ENCODE measurements around the gene CLEC16A. TPM values are rescaled to one million over a fixed set of nuclear protein-coding genes. Genes with fewer than 3 reads are reported as not detected.

The CLEC16A gene
- total and polyA plus RNA-seq, 8 donors, result 17.6 to 38.6 (median 21.6) TPM

DNA sequence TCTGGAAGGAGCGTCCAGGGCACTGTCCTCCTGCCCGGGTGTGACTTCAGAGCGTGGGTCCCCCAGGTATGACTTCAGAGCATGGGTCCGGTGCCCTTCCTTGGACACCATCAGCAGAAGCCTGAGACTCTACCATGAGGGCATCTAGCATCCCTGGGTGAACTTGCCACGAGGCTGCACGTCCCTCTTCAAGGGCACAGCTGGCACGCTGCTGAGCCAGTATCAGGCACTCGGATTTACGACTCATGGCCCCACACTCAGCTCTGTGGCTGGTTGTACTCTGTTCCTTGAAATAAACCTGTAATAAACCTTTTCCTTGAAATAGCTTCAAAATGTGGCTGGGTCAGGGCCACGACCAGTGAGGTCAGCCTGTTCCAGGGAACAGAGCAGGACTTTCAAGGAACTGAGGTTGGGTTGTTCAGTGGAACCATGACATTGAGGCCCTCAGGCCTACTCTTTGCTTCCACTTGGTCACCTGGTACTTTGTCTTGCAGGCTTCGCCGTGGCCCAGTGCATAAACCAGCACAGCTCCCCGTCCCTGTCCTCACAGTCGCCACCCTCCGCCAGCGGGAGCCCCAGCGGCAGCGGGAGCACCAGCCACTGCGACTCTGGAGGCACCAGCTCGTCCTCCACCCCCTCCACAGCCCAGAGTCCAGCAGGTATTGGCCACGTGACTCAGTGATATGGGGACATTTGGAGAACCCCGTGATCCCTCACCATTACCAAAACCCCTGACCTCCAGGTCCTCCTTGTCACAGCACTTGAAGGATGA lies 221.7 kb downstream of the CLEC16A start:
- peaks cover 0 to 56% of the 10 kb centered on the region in 2 donors for H3K36me3 ChIP-seq
- TF ChIP-seq, protein P1, sequence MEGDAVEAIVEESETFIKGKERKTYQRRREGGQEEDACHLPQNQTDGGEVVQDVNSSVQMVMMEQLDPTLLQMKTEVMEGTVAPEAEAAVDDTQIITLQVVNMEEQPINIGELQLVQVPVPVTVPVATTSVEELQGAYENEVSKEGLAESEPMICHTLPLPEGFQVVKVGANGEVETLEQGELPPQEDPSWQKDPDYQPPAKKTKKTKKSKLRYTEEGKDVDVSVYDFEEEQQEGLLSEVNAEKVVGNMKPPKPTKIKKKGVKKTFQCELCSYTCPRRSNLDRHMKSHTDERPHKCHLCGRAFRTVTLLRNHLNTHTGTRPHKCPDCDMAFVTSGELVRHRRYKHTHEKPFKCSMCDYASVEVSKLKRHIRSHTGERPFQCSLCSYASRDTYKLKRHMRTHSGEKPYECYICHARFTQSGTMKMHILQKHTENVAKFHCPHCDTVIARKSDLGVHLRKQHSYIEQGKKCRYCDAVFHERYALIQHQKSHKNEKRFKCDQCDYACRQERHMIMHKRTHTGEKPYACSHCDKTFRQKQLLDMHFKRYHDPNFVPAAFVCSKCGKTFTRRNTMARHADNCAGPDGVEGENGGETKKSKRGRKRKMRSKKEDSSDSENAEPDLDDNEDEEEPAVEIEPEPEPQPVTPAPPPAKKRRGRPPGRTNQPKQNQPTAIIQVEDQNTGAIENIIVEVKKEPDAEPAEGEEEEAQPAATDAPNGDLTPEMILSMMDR (IDR thresholded peaks at IDR 0.05), result no peak
- no peaks in the 10 kb centered on the region for H3K27me3 ChIP-seq
- H3K4me3 ChIP-seq, result no peak overlapping the region
- intact Hi-C loops (cut with DNase I), result no loop called here
- H3K9me3 ChIP-seq, result no peaks in the 10 kb centered on the region
- peak in 1 of 4 donors; percentile 68 for DNase-seq
- no peak for ATAC-seq
- no peak overlapping the region for H3K27ac ChIP-seq
- no peaks in the 10 kb centered on the region for H3K4me1 ChIP-seq

DNA sequence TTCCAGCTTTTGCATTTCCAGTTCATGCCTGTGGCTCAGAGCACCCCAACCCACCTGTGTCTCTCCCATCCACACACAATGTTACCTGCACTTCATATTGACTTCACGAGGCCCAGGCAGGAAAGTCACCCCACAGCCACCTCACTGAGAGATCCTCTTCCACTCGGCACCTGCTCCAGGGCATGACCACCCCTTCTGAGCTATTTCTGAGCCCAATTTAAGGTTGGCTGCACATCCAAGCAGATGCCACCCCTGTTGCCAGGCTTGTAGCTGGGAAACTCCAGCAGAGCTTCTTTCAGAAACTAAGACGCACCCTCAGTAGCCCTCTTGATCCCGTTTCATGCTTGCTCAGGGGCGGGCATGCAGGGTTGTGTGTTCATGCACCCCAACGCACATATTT lies 223.2 kb downstream of the CLEC16A start:
- Histone ChIP-seq H3K9me3 (no peaks in the 10 kb centered on the region), H3K27me3 (no peaks in the 10 kb centered on the region), H3K36me3 (peaks cover 0 to 59% of the 10 kb centered on the region in 2 donors), H3K4me1 (no peaks in the 10 kb centered on the region), H3K4me3 (no peak overlapping the region), H3K27ac (no peak overlapping the region)
- DNase-seq, result peak in 1 of 4 donors; percentile 20
- TF ChIP-seq, protein P1 (IDR thresholded peaks at IDR 0.05), result no peak
- no peak for ATAC-seq
- intact Hi-C loops (cut with DNase I), result no loop called here

DNA sequence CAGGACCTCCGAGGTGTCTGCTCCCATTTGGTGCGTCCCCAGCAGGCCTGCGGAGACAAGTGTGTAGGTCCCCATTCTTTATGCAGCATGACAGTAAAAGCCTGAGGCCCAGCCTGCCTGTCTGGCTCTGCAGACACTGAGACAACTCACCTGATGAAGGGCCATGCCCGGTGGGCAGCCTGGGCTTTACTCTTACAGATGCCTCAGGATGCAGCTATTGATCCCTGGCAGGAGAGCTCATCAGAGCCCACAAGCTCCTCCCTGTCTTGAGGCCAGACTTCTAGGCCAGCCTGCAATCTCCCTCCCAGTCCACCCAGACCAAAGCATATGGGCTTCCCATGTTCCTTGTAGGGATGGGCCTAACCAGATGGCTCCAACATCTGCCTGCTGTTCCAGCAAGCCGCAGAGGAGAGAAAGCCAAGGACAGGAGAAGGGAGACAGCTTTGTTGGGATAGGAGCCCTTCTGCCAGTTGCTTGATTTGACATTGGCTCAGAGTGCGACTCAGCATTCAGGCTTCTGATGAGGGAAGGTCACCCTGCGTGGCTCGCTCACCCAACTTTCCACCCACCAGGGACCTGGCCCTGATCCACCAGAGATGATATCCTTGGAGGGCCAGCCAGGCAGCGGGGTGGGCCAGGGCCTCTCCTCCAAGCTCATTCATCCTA lies 224.2 kb downstream of the CLEC16A start:
- H3K27me3 ChIP-seq, result no peaks in the 10 kb centered on the region
- TF ChIP-seq, protein P1 (IDR thresholded peaks at IDR 0.05), result no peak
- no peaks in the 10 kb centered on the region for H3K4me1 ChIP-seq
- H3K9me3 ChIP-seq, result no peaks in the 10 kb centered on the region
- ATAC-seq, result no peak
- DNase-seq, result peak in 1 of 4 donors; percentile 45
- no peak overlapping the region for H3K27ac ChIP-seq
- intact Hi-C loops (cut with DNase I), result no loop called here
- peaks cover 0 to 65% of the 10 kb centered on the region in 2 donors for H3K36me3 ChIP-seq
- H3K4me3 ChIP-seq, result no peak overlapping the region

DNA sequence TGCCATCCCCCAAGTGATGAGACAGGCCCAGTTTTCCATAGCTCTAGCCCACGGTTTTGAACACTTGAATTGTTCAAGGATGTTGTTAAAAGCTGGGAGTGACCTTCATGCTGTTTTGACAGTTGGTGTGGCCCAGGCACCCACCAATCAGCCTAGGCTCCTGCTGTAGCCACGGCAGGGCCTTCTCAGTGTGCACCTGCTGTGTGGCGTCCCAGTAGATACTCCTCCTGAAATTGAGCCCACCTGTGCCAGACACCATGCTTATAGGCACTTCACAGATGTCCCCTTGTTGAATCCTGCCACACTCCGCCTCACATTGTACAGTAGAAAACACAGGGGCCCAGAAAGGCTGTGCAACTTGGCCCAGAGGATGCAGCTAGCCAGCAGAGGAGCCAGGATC lies 225.3 kb downstream of the CLEC16A start:
- intact Hi-C loops (cut with DNase I), result no loop called here
- Histone ChIP-seq H3K4me3 (no peak overlapping the region), H3K9me3 (no peaks in the 10 kb centered on the region), H3K36me3 (peaks cover 0 to 76% of the 10 kb centered on the region in 2 donors), H3K27ac (no peak overlapping the region), H3K4me1 (no peaks in the 10 kb centered on the region), H3K27me3 (no peaks in the 10 kb centered on the region)
- DNase-seq, result no peak
- no peak for ATAC-seq
- TF ChIP-seq, protein P1 (IDR thresholded peaks at IDR 0.05), result no peak

DNA sequence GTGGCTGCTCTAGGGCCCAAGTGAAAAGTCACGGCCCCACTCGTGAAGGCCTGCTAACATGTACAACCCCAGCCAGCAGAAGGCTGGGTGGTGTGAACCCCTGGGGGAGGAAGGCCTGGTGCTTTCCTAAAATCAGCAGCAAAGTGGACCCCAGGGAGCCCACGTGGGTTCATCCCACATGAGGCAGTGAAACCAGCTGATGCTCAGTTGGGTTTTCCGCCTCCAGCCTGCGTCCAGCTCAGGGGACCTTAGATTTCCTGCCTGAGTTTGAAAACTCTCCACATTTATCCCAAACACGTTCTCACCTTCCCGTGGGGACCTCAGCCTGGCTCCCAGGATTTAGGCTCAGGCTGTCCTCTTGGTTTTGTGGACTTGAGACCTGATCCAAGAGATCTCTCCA lies 225.8 kb downstream of the CLEC16A start:
- intact Hi-C loops (cut with DNase I), result no loop called here
- Histone ChIP-seq H3K36me3 (peaks cover 0 to 82% of the 10 kb centered on the region in 2 donors), H3K4me3 (no peak overlapping the region), H3K27ac (no peak overlapping the region), H3K4me1 (no peaks in the 10 kb centered on the region), H3K27me3 (no peaks in the 10 kb centered on the region), H3K9me3 (no peaks in the 10 kb centered on the region)
- no peak for DNase-seq
- TF ChIP-seq, protein P1 (IDR thresholded peaks at IDR 0.05), result no peak
- no peak for ATAC-seq
